Measurements from ENCODE around the gene DBP. TPM values are rescaled to one million over a fixed set of nuclear protein-coding genes. Genes with fewer than 3 reads are reported as not detected.

The DBP gene
- total and polyA plus RNA-seq, 2 of the 13 experiments (the other 11 are each of a cell fraction or from before 2014, with no cell fraction given): 1.7 to 5.8 TPM

- TF ChIP-seq ARID4A (CRISPR knock-in tag; IDR thresholded peaks at IDR 0.05; ENCODE audit: borderline replicate concordance) (peak; percentile 82; the same call in 1 of the 2 replicates), SRSF9 (IDR thresholded peaks at IDR 0.05; ENCODE audit: borderline replicate concordance, insufficient read depth, low read depth, low read length, poor library complexity, severe bottlenecking) (no peak), MIXL1 (CRISPR knock-in tag; IDR thresholded peaks at IDR 0.05) (no peak), ZNF883 (CRISPR knock-in tag; IDR thresholded peaks at IDR 0.05; ENCODE audit: not compliant biosample characterization) (peak; percentile 64), ZNF792 (CRISPR knock-in tag; IDR thresholded peaks at IDR 0.05) (peak; percentile 64), ZFP41 (CRISPR knock-in tag; IDR thresholded peaks at IDR 0.05; ENCODE audit: borderline replicate concordance) (peak; percentile 85; the same call in 1 of the 2 replicates), ZNF207 (IDR thresholded peaks at IDR 0.05; ENCODE audit: borderline replicate concordance) (no peak), ADNP (CRISPR knock-in tag; IDR thresholded peaks at IDR 0.05) (no peak), ZKSCAN5 (CRISPR knock-in tag; IDR thresholded peaks at IDR 0.05) (0 out of 2 replicates have a peak, but pooled peaks have one; percentile 11), ZFP37 (CRISPR knock-in tag; IDR thresholded peaks at IDR 0.05; ENCODE audit: borderline replicate concordance) (peak; percentile 39; the same call in 1 of the 2 replicates), AGO2 (optimal IDR thresholded peaks at IDR 0.05; ENCODE audit: low read depth, low read length) (no peak), ATF1 (CRISPR knock-in tag; IDR thresholded peaks at IDR 0.05) (0 out of 2 replicates have a peak, but pooled peaks have one; percentile 56), ZNF761 (CRISPR knock-in tag; conservative IDR thresholded peaks at IDR 0.05) (peak; percentile 92), MYC (CRISPR knock-in tag; IDR thresholded peaks at IDR 0.05; ENCODE audit: borderline replicate concordance) (peak; percentile 76; the same call in 1 of the 2 replicates), ZNF589 (CRISPR knock-in tag; conservative IDR thresholded peaks at IDR 0.05) (no peak; the same call in 1 of the 2 replicates), ZNF160 (CRISPR knock-in tag; IDR thresholded peaks at IDR 0.05) (peak; percentile 29; the same call in 1 of the 2 replicates), PAXIP1 (CRISPR knock-in tag; conservative IDR thresholded peaks at IDR 0.05) (peak; percentile 68), ZNF687 (CRISPR knock-in tag; IDR thresholded peaks at IDR 0.05) (peak; percentile 97)
These were observed 319 bp upstream of the DBP start (continued) for GRCh38 chr19:48637449-48637947.

Data from HepG2 (cell line).